Measurements from ENCODE around the gene MYL7. TPM values are rescaled to one million over a fixed set of nuclear protein-coding genes. Genes with fewer than 3 reads are reported as not detected.

The MYL7 gene
- total RNA-seq, 1 experiment from 2014 or later = not detected

DNA sequence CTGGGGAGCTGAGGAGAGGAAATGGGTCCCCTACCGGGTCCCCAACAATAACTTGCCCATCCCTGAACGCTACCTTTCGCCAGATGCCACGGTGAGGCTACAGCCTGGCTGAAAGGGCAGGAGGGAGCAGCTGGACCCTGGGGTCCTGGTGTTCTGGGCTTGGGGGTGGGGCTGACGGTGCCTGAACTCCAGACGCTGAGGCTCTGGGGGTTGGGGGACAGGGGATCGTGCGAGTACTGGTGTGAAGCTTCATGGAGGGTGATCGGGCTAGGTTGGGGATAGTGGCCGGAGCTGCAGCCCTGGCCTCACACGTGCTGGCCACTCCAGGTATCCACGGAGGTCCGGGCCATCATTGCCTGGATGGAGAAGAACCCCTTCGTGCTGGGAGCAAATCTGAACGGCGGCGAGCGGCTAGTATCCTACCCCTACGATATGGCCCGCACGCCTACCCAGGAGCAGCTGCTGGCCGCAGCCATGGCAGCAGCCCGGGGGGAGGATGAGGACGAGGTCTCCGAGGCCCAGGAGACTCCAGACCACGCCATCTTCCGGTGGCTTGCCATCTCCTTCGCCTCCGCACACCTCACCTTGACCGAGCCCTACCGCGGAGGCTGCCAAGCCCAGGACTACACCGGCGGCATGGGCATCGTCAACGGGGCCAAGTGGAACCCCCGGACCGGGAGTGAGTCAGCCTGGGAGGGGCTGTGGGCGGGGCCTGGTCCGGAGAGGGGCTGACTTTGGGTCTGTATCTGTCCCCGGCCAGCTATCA is 28.7 kb downstream of the MYL7 start:
- no peaks in the 10 kb centered on the region for H3K4me1 ChIP-seq (replicated peaks)
- DNase-seq (ENCODE audit: low read depth in 1 of 2, low spot score in 2 of 2) = no peak
- H3K36me3 ChIP-seq = peaks cover 32% of the 10 kb centered on the region
- H3K27me3 ChIP-seq (replicated peaks) = no peaks in the 10 kb centered on the region
- H3K4me3 ChIP-seq = no peak overlapping the region
- H3K27ac ChIP-seq = no peak overlapping the region
- H3K9me3 ChIP-seq (replicated peaks) = no peaks in the 10 kb centered on the region

DNA sequence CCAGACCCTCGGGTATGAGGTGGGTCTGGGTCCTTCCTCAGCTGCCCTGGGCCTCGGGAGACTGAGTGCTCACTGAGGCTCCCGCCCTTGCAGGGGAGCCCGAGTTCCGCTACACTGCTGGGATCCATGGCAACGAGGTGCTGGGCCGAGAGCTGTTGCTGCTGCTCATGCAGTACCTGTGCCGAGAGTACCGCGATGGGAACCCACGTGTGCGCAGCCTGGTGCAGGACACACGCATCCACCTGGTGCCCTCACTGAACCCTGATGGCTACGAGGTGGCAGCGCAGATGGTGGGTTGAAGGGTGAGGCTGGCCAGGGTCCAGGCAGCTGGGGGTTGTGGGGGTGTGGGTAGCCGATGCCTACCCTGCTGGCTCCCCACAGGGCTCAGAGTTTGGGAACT is 29.4 kb downstream of the MYL7 start:
- Histone ChIP-seq H3K36me3 (peaks cover 25% of the 10 kb centered on the region), H3K27me3 (replicated peaks) (no peaks in the 10 kb centered on the region), H3K9me3 (replicated peaks) (no peaks in the 10 kb centered on the region), H3K4me1 (replicated peaks) (no peaks in the 10 kb centered on the region), H3K27ac (no peak overlapping the region), H3K4me3 (no peak overlapping the region)
- DNase-seq (ENCODE audit: low read depth in 1 of 2, low spot score in 2 of 2) = no peak

DNA sequence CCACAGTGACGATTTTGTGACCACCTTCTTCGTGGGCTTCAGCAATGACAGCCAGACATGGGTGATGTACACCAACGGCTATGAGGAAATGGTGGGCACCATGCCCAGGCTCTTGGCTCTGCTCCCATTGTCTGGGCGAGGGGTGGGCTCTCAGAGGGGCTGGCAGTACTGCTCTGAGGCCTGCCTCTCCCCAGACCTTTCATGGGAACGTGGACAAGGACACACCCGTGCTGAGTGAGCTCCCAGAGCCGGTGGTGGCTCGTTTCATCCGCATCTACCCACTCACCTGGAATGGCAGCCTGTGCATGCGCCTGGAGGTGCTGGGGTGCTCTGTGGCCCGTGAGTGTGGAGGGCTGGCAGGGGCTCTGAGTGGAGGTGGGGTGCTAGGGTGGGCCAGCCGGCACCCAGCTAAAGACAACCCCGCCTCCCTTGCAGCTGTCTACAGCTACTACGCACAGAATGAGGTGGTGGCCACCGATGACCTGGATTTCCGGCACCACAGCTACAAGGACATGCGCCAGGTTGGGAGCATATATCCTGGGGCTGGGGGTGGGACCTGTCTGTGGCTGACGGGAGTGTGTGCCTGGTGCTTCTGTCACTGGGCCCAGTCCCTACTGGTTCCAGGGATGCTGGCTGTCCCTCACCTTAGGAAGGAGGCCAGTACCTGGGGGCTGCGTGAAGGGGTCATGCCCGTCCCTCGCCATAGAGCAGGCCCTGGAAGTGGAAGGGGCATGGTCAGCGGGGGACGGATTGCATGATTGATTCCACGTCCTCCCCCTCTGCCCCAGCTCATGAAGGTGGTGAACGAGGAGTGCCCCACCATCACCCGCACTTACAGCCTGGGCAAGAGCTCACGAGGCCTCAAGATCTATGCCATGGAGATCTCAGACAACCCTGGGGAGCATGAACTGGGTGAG is 30.2 kb downstream of the MYL7 start:
- DNase-seq (ENCODE audit: low read depth in 1 of 2, low spot score in 2 of 2) = no peak
- Histone ChIP-seq H3K9me3 (replicated peaks) (no peaks in the 10 kb centered on the region), H3K4me1 (replicated peaks) (no peaks in the 10 kb centered on the region), H3K27me3 (replicated peaks) (no peaks in the 10 kb centered on the region), H3K4me3 (no peak overlapping the region), H3K36me3 (peaks cover 17% of the 10 kb centered on the region), H3K27ac (no peak overlapping the region)

DNA sequence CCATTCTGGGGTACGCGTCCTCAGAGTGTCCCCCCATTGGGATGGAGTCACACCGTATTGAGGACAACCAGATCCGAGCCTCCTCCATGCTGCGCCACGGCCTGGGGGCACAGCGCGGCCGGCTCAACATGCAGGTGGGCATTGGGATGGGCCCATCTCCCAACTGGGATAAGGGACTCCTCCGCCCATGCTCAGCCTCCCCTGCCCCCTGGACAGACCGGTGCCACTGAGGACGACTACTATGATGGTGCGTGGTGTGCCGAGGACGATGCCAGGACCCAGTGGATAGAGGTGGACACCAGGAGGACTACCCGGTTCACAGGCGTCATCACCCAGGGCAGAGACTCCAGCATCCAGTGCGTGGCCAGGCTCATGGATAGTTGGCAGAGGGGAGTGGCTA is 31.1 kb downstream of the MYL7 start:
- Histone ChIP-seq H3K36me3 (peaks cover 10% of the 10 kb centered on the region), H3K9me3 (replicated peaks) (no peaks in the 10 kb centered on the region), H3K27me3 (replicated peaks) (no peaks in the 10 kb centered on the region), H3K4me3 (no peak overlapping the region), H3K27ac (no peak overlapping the region), H3K4me1 (replicated peaks) (peaks cover 8% of the 10 kb centered on the region)
- no peak for DNase-seq (ENCODE audit: low read depth in 1 of 2, low spot score in 2 of 2)

DNA sequence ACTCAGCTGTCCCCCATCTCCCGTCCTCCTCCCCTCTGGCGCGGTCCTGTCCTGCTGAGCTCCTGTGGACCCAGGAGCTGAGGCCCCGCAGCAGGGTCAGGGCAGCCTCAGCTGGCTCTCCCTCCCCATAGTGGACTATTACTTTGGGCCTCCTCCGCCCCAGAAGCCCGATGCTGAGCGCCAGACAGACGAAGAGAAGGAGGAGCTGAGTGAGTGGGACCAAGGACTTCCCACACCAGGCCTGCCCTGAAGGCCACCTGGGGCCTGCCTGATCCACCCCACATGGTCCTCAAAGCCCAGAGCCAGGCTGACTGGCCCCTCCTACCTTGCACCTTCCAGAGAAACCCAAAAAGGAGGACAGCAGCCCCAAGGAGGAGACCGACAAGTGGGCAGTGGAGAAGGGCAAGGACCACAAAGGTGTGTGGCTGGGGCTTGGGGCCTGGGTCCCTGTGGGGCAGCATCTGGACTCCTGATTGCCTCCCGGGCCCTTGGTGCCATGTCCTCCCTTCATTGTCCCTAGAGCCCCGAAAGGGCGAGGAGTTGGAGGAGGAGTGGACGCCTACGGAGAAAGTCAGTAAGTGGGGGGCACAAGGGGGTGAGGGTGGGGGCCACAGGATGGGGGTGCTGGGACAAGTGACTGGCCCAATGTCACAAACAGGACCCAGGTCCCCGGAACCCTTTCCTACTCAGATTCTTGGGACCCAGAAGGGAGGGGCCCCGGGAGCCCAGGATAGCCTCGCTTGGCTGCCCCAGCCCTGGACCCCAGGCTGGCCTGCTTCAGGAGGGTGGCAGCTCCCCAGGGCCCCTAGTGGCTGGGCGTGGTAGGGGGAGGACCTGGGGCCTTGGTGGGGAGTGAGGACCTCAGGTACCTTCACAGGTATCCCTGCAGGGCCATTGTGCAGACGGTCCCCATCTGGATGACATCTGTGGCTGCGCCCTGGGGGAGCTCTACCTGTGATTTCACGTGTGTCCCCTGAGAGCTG is 32.1 kb downstream of the MYL7 start:
- Histone ChIP-seq H3K9me3 (replicated peaks) (no peaks in the 10 kb centered on the region), H3K27ac (no peak overlapping the region), H3K4me1 (replicated peaks) (peaks cover 10% of the 10 kb centered on the region), H3K27me3 (replicated peaks) (no peaks in the 10 kb centered on the region), H3K4me3 (no peak overlapping the region), H3K36me3 (peaks cover under 1% of the 10 kb centered on the region; the same call in 1 of the 2 replicates)
- DNase-seq (ENCODE audit: low read depth in 1 of 2, low spot score in 2 of 2) = no peak

DNA sequence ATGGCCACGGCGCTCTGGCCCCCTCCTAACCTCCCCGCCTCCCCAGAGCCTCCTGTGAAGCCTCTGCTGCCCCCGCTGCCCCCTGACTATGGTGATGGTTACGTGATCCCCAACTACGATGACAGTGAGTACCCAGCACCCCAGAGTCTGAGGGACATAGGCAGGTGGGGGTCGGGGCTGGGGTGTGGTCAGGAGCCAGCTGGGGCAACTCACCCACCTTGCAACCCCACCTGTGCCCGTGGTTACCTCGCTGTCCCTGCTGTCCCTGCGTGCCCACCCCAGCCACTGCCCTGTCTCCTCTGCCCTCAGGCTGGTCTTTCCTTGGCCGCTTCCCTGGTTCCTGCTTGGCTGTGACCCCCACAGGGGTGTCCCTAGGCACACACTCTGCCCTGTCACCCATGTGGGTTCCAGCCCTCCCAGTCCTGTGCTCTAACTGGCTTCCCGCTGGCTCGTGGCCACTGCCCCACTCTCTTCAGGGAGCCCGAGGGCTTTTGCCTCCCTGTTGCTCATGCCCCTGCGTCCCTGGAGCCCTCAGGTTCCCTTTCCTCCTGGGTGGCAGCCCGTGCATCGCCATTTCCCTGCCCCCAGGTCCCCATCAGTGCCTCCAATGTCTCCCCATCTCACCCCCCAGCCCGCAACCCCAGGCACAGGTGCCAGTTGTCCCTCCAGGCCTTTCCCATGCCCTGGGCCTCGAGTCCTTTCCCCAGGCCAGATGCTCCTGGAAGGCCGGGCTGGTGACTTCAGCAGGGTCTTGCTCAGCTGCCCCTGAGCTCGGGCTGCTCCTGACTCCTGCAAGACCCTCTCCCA is 33.0 kb downstream of the MYL7 start:
- no peak overlapping the region for H3K4me3 ChIP-seq
- no peaks in the 10 kb centered on the region for H3K27me3 ChIP-seq (replicated peaks)
- H3K9me3 ChIP-seq (replicated peaks) = no peaks in the 10 kb centered on the region
- no peak overlapping the region for H3K27ac ChIP-seq
- peaks cover 10% of the 10 kb centered on the region for H3K4me1 ChIP-seq (replicated peaks)
- H3K36me3 ChIP-seq = no peaks in the 10 kb centered on the region
- no peak for DNase-seq (ENCODE audit: low read depth in 1 of 2, low spot score in 2 of 2)

DNA sequence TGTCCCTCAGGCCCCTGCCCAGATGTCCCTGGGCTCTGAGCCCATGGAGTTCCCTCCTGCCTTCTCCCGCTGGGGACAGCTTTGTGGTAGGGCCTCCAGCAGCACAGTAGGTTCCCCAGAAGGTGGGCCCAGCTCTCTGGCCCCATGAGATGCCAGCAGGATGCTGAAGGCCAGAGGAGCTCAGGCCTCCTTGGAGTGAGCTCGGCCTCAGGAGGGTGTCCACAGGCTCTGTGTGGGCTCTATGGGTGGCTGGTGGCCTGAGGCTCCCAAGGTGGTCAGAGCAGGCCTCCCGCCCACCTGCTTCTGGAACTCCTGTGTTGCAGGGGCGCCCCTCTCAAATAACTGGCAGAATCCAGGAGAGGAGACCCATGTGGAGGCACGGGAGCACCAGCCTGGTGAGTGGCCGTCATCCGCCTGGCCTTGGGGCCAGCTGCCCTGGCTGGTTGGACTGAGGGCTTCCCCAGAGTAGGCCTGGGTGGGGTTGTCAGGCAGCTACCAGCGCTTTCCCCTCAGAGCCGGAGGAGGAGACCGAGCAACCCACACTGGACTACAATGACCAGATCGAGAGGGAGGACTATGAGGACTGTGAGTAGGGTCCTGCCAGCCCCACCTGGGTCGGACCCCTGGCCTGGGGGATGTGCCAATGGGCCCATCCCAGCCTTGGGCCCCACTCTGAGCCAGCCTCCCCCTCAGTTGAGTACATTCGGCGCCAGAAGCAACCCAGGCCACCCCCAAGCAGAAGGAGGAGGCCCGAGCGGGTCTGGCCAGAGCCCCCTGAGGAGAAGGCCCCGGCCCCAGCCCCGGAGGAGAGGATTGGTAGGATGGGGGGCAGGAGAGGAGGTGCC is 33.8 kb downstream of the MYL7 start:
- peaks cover 10% of the 10 kb centered on the region for H3K4me1 ChIP-seq (replicated peaks)
- no peaks in the 10 kb centered on the region for H3K9me3 ChIP-seq (replicated peaks)
- H3K27me3 ChIP-seq (replicated peaks) = no peaks in the 10 kb centered on the region
- no peaks in the 10 kb centered on the region for H3K36me3 ChIP-seq
- DNase-seq (ENCODE audit: low read depth in 1 of 2, low spot score in 2 of 2) = no peak
- H3K27ac ChIP-seq = no peak overlapping the region
- no peak overlapping the region for H3K4me3 ChIP-seq

DNA sequence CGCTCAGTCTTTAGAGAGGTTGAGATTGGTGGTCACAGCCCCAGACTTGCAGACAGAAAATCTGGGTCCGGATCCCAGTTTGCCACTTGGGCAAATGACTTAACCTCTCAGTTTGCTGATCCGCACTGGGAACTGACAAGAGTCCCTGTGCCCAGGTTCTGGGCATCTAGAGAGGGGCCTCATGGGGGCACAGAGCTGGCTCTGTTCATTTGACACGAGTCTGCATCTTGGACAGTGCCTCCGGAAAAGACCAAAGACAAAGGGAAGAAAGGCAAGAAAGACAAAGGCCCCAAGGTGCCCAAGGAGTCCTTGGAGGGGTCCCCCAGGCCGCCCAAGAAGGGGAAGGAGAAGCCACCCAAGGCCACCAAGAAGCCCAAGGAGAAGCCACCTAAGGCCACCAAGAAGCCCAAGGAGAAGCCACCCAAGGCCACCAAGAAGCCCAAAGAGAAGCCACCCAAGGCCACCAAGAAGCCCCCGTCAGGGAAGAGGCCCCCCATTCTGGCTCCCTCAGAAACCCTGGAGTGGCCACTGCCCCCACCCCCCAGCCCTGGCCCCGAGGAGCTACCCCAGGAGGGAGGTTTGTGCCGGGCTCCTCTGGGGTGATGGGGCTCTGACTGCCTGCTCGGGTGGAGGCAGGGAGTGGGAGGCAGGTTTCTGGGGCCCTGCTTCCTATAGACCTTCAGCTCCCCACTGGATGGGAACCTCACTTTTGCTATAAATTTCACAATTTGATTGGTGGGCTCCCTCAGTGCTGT is 34.6 kb downstream of the MYL7 start:
- no peaks in the 10 kb centered on the region for H3K36me3 ChIP-seq
- H3K4me3 ChIP-seq = no peak overlapping the region
- H3K9me3 ChIP-seq (replicated peaks) = no peaks in the 10 kb centered on the region
- no peak for DNase-seq (ENCODE audit: low read depth in 1 of 2, low spot score in 2 of 2)
- H3K27me3 ChIP-seq (replicated peaks) = no peaks in the 10 kb centered on the region
- no peak overlapping the region for H3K27ac ChIP-seq
- peaks cover 10% of the 10 kb centered on the region for H3K4me1 ChIP-seq (replicated peaks)

DNA sequence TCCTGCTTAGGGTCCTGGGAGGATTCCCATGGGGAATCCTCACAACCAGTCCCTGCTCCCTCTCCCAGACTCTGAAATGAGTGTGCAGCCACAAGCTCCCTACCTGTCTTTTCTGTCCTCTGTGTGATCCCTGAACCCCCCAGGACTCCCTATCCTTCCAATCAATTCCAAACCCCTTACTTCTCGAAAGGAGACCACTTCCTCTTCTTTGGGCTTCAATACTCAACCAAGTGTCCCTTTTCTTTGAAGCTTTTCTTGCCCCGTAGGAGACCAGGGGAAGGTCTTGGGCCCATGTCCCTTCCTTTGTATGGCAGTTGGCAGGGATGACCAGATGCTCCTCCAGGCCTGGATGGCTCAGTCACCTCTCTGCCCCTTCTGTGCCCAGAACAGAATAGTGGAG is 35.3 kb downstream of the MYL7 start:
- no peak for DNase-seq (ENCODE audit: low read depth in 1 of 2, low spot score in 2 of 2)
- no peaks in the 10 kb centered on the region for H3K36me3 ChIP-seq
- H3K9me3 ChIP-seq (replicated peaks) = no peaks in the 10 kb centered on the region
- peaks cover 11% of the 10 kb centered on the region for H3K4me1 ChIP-seq (replicated peaks)
- no peaks in the 10 kb centered on the region for H3K27me3 ChIP-seq (replicated peaks)
- no peak overlapping the region for H3K27ac ChIP-seq
- H3K4me3 ChIP-seq = no peak overlapping the region

DNA sequence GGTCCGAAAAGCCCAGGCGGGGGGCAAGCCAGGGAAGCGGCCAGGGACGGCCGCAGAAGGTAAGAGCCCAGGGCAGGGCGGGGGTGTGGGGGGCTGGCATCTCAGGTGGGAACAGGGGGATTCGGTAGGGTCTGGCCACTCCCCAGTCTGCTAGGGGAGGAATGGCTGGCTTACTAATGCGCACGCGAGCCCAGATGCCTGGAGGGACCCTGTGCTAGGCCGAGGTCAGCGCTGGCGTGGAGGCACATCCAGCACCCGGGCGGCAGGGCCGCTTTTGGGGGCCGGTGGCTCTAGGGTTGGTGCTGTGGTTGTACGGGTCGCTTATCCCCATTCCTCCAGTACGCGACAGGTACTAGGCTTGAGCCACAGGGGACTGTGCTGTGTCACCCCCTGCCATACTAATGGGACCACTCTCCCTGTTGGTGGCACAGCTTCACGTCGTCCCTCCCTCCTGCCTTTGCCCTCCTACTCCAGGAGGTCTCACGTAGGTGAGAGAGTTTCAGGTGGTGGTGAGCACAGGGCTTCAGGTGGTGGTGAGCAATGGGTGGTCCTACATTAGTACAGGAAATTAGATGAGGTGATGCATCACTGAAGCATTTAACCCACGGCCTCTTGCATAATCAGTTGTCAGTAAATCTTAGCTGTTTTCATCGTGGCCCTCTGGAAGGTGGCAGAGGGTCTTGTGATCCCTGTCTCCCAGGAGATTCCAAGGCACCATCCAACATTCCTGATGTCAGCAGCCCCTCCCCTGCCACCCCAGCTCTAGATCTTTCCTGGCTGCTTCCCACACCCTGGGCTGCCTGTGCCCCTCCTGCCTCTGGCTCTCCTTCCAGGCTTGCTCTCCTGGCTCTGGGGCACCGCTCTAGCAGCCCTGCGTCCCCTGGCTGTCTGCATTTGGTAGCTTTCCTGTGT is 36.0 kb downstream of the MYL7 start:
- H3K36me3 ChIP-seq = no peaks in the 10 kb centered on the region
- H3K27me3 ChIP-seq (replicated peaks) = no peaks in the 10 kb centered on the region
- no peak overlapping the region for H3K4me3 ChIP-seq
- H3K27ac ChIP-seq = no peak overlapping the region
- no peaks in the 10 kb centered on the region for H3K9me3 ChIP-seq (replicated peaks)
- H3K4me1 ChIP-seq (replicated peaks) = peaks cover 18% of the 10 kb centered on the region
- DNase-seq (ENCODE audit: low read depth in 1 of 2, low spot score in 2 of 2) = no peak
